Heart left ventricle (tissue), 13 donors: ENCODE measurements around the gene TENM3.

Source experiments
- CTCF ChIP-seq, 12 donors: fragments of 200-600 bp; sonication (generic) in 4 of 12; IDR thresholded peaks; one replicate each; pipeline versions ENCODE4 v1.5.0 to v1.8.0; 2018 to 2022; ENCODE audit warnings: antibody characterized with exemption in 12 of 12, mild to moderate bottlenecking in 5 of 12
- POLR2A ChIP-seq, 2 donors: fragments of 450-650 bp; IDR thresholded peaks; one replicate each; pipeline ENCODE4 v1.6.1; 2017; ENCODE audit warnings: antibody characterized with exemption in 2 of 2, mild to moderate bottlenecking in 2 of 2, moderate library complexity in 2 of 2
- donor health status: ischemic (EF 13 %, LVEDD 7.1; RV severe dilation, severe dysfunction).
- donor health status: DM: no; HTN: yes; CAD: no.
- donor health status: DM: no; HTN: no; CAD: no.
- donor health status: ischemic (EF 25% LVEDD 6.9; RV normal size, moderate dysfunction).
- donor health status: ischemic (EF 25% LVEDD 5.7; RV mildly dilated, moderate dysfunction).
- donor health status: ischemic (EF 35%, LVEDD 5.7; RV mildly dilated, moderate dysfunction).
- donor health status: nonischemic (EF 11% LVEDD 7.7; RV severe dilation, severe dysfunction).
- donor health status: DM: yes; HTN: yes; CAD: no.
- donor health status: PGD.
- donor health status: ischemic (EF 29% LVEDD 5.4; RV normal size, mild dysfunction).
- donor health status: nonischemic (EF 23%, LVEDD 6.1; RV moderate dilation, normal function).

DNA sequence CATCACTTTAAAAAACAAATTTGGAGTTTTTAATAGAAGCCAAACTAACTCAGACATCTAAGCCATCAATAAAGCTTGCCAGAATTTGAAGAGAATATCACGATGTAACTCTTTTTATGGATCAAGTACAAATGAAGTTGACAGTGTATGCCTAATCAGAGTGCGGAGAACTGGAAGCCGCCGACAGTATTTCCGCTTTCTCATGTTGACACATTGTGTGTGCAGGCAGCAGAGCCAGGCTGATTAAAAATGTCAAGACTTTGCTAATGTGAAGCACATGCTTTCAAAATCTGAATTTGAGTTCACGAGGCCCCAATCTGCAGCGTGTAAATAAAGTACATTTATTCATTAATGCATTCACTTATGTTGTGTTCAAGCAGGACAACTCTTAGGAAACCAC is 161.2 kb downstream of the TENM3 start:
- no peak for TF ChIP-seq POLR2A (IDR thresholded peaks at IDR 0.05)
- TF ChIP-seq CTCF (IDR thresholded peaks at IDR 0.05): no peak
